WTC11 (cell line): ENCODE results near the gene CD2. TPM values are rescaled to one million over a fixed set of nuclear protein-coding genes. Genes with fewer than 3 reads are reported as not detected.

Experiments
- ATAC-seq: fragments of 200-7000 bp; cut with Tn5 transposase; 2 replicates; pipeline ENCODE4 v1.10.0; 2021; ENCODE audit warnings: mild to moderate bottlenecking, moderate library complexity
- CTCF ChIA-PET: fragments of 300-600 bp; sonication (Branson Sonifier 250); formaldehyde crosslinking; loops from one replicate; lab custom pipeline; 2021; ENCODE audit warnings: antibody characterized with exemption; lab: Charles Lee
- POLR2A ChIA-PET: fragments of 350-600 bp; sonication (Branson Sonifier 250); formaldehyde crosslinking; loops from one replicate; lab custom pipeline; 2021; ENCODE audit warnings: antibody characterized with exemption; lab: Charles Lee
- DNase-seq: peaks from one replicate; pipeline ENCODE4 v3.0.0; 2021; ENCODE audit warnings: low spot score
- H3K27ac Mint-ChIP-seq: 2 replicates; pipeline ENCODE4 v1.8.0; 2021; ENCODE audit warnings: mixed read lengths
- H3K27me3 Mint-ChIP-seq: 2 replicates; pipeline ENCODE4 v1.8.0; 2021; ENCODE audit warnings: low read depth, mild to moderate bottlenecking, moderate library complexity, mixed read lengths
- H3K36me3 Mint-ChIP-seq: 2 replicates; pipeline ENCODE4 v1.8.0; 2021; ENCODE audit warnings: mixed read lengths
- H3K4me1 Mint-ChIP-seq: 2 replicates; pipeline ENCODE4 v1.8.0; 2022; ENCODE audit warnings: mixed read lengths
- H3K4me3 Mint-ChIP-seq: 2 replicates; pipeline ENCODE4 v1.8.0; 2021; ENCODE audit warnings: mild to moderate bottlenecking, moderate library complexity, mixed read lengths
- H3K9me3 Mint-ChIP-seq: 2 replicates; pipeline ENCODE4 v1.8.0; 2021; ENCODE audit warnings: mixed read lengths
- AR ChIP-seq: fragments of 250-450 bp; sonication (Bioruptor Pico); IDR thresholded peaks from 2 replicates; pipeline ENCODE4 v1.9.0; 2021; ENCODE audit warnings: mild to moderate bottlenecking
- ATF2 ChIP-seq: sonication (generic); formaldehyde crosslinking; IDR thresholded peaks from 2 replicates; pipeline ENCODE4 v1.8.1; 2022; ENCODE audit warnings: low read depth, missing genetic modification reagents, borderline replicate concordance
- CREM ChIP-seq: sonication (generic); formaldehyde crosslinking; IDR thresholded peaks from 2 replicates; pipeline ENCODE4 v1.8.1; 2022; ENCODE audit warnings: mild to moderate bottlenecking, missing genetic modification reagents, moderate library complexity
- EMX1 ChIP-seq: fragments of 250-450 bp; sonication (Bioruptor Pico); IDR thresholded peaks from 2 replicates; pipeline ENCODE4 v1.8.0; 2021; ENCODE audit warnings: mild to moderate bottlenecking
- FOXP1 ChIP-seq: sonication (generic); formaldehyde crosslinking; IDR thresholded peaks from 2 replicates; pipeline ENCODE4 v1.8.0; 2022; ENCODE audit warnings: missing genetic modification reagents, mild to moderate bottlenecking, moderate library complexity, borderline replicate concordance
- HMGXB4 ChIP-seq: sonication (generic); formaldehyde crosslinking; IDR thresholded peaks from 2 replicates; pipeline ENCODE4 v1.8.1; 2023; ENCODE audit warnings: mild to moderate bottlenecking, moderate library complexity, missing genetic modification reagents
- IRF1 ChIP-seq: sonication (generic); formaldehyde crosslinking; IDR thresholded peaks from 2 replicates; pipeline ENCODE4 v1.8.0; 2023; ENCODE audit warnings: missing genetic modification reagents
- MAX ChIP-seq: sonication (generic); formaldehyde crosslinking; IDR thresholded peaks from 2 replicates; pipeline ENCODE4 v1.8.0; 2022; ENCODE audit warnings: mild to moderate bottlenecking, missing genetic modification reagents
- NFYB ChIP-seq: sonication (generic); formaldehyde crosslinking; conservative IDR thresholded peaks from 2 replicates; pipeline ENCODE4 v1.8.0; 2022; ENCODE audit warnings: low read depth, missing genetic modification reagents
- RORB ChIP-seq: fragments of 250-450 bp; sonication (Bioruptor Pico); IDR thresholded peaks from 2 replicates; pipeline ENCODE4 v1.9.0; 2021; ENCODE audit warnings: mild to moderate bottlenecking
- SMAD4 ChIP-seq: sonication (generic); formaldehyde crosslinking; IDR thresholded peaks from 2 replicates; pipeline ENCODE4 v1.8.0; 2022; ENCODE audit warnings: mild to moderate bottlenecking, missing genetic modification reagents
- SOX15 ChIP-seq: fragments of 250-450 bp; sonication (Bioruptor Pico); IDR thresholded peaks from 2 replicates; pipeline ENCODE4 v1.9.0; 2021; ENCODE audit warnings: mild to moderate bottlenecking
- TEAD4 ChIP-seq: sonication (generic); formaldehyde crosslinking; IDR thresholded peaks from 2 replicates; pipeline ENCODE4 v1.8.0; 2022; ENCODE audit warnings: mild to moderate bottlenecking, missing genetic modification reagents
- ZBTB43 ChIP-seq: sonication (generic); formaldehyde crosslinking; IDR thresholded peaks from 2 replicates; pipeline ENCODE4 v1.8.1; 2023; ENCODE audit warnings: mild to moderate bottlenecking, missing genetic modification reagents
- ZNF219 ChIP-seq: sonication (generic); formaldehyde crosslinking; IDR thresholded peaks from 2 replicates; pipeline ENCODE4 v1.8.0; 2023; ENCODE audit warnings: missing genetic modification reagents, mild to moderate bottlenecking, borderline replicate concordance
- ZNF317 ChIP-seq: sonication (generic); formaldehyde crosslinking; IDR thresholded peaks from 2 replicates; pipeline ENCODE4 v1.8.1; 2023; ENCODE audit warnings: low read depth, mild to moderate bottlenecking, moderate library complexity, missing genetic modification reagents, borderline replicate concordance
- ZNF423 ChIP-seq: fragments of 250-450 bp; sonication (Bioruptor Pico); IDR thresholded peaks from 2 replicates; pipeline ENCODE4 v2.1.2; 2022; ENCODE audit warnings: mild to moderate bottlenecking, moderate library complexity
- total RNA-seq: library from RNA; stranded (reverse); gene quantifications from 3 replicates; pipeline ENCODE4 v1.2.3, GENCODE V29; 2021

The CD2 gene
- total RNA-seq, 1 experiment from 2014 or later, result 0.13 TPM

GRCh38 chr1:116770625-116771024, 16.4 kb downstream of the CD2 start (continued):
- TF ChIP-seq ATF2 (CRISPR knock-in tag), result no peak

- H3K4me1 Mint-ChIP-seq, result 0 out of 2 replicates have a peak, but pooled peaks cover 3% of the 10 kb centered on the region
- POLR2A ChIA-PET, result no interaction called here
- H3K27ac Mint-ChIP-seq, result no peak overlapping the region
- no peak for ATAC-seq
- DNase-seq, result no peak
- H3K36me3 Mint-ChIP-seq, result no peaks in the 10 kb centered on the region
- CTCF ChIA-PET, result interaction anchor here (0.9 to 1.2 kb wide), 3 partner anchors 8 to 99 kb away, joined by 3 to 5 read pairs (median 3); no protein-coding TSS in a partner anchor
- TF ChIP-seq ZNF423 (CRISPR knock-in tag) (no peak), HMGXB4 (CRISPR knock-in tag) (no peak), ZBTB43 (CRISPR knock-in tag) (no peak), NFYB (CRISPR knock-in tag) (no peak)
- H3K27me3 Mint-ChIP-seq, result no peaks in the 10 kb centered on the region
- no peak overlapping the region for H3K4me3 Mint-ChIP-seq
- peaks cover 21% of the 10 kb centered on the region for H3K9me3 Mint-ChIP-seq
These were observed 17.9 kb downstream of the CD2 start for GRCh38 chr1:116771997-116772647.

GRCh38 chr1:116772648-116773045, 18.4 kb downstream of the CD2 start:
- DNase-seq (no peak), ATAC-seq (no peak)
- H3K27ac Mint-ChIP-seq, result no peak overlapping the region
- no peak overlapping the region for H3K4me3 Mint-ChIP-seq
- H3K27me3 Mint-ChIP-seq, result no peaks in the 10 kb centered on the region
- H3K4me1 Mint-ChIP-seq, result peaks cover 5% of the 10 kb centered on the region; the same call in 1 of the 2 replicates
- peaks cover 21% of the 10 kb centered on the region for H3K9me3 Mint-ChIP-seq
- TF ChIP-seq EMX1 (CRISPR knock-in tag), result no peak
- no peak for TF ChIP-seq RORB (CRISPR knock-in tag)
- no peak for TF ChIP-seq FOXP1
- no peak for TF ChIP-seq ZNF219 (CRISPR knock-in tag)
- TF ChIP-seq TEAD4 (CRISPR knock-in tag), result no peak
- no peak for TF ChIP-seq MAX
- no peak for TF ChIP-seq SMAD4 (CRISPR knock-in tag)
- TF ChIP-seq ATF2 (CRISPR knock-in tag), result no peak
- TF ChIP-seq CREM (CRISPR knock-in tag), result no peak
- no peak for TF ChIP-seq AR
- no peak for TF ChIP-seq ZNF317
- no peak for TF ChIP-seq IRF1 (CRISPR knock-in tag)
- TF ChIP-seq SOX15 (CRISPR knock-in tag), result no peak
- ChIA-PET CTCF (interaction anchor here (0.9 to 1.2 kb wide), 3 partner anchors 9 to 100 kb away, joined by 3 to 5 read pairs (median 3); no protein-coding TSS in a partner anchor), POLR2A (interaction anchor here (0.5 kb wide), 1 partner anchor 47 kb away, joined by 5 read pairs; no protein-coding TSS in a partner anchor)
- no peaks in the 10 kb centered on the region for H3K36me3 Mint-ChIP-seq
